IPS-11a (cell line): ENCODE data around the gene NCAM2.

Experiments used
- H3K4me3 ChIP-seq: one replicate; pipeline ENCODE4 v1.5.1; 2013; ENCODE audit warnings: low read depth, low read length, control low read depth

NCAM2 gene

DNA sequence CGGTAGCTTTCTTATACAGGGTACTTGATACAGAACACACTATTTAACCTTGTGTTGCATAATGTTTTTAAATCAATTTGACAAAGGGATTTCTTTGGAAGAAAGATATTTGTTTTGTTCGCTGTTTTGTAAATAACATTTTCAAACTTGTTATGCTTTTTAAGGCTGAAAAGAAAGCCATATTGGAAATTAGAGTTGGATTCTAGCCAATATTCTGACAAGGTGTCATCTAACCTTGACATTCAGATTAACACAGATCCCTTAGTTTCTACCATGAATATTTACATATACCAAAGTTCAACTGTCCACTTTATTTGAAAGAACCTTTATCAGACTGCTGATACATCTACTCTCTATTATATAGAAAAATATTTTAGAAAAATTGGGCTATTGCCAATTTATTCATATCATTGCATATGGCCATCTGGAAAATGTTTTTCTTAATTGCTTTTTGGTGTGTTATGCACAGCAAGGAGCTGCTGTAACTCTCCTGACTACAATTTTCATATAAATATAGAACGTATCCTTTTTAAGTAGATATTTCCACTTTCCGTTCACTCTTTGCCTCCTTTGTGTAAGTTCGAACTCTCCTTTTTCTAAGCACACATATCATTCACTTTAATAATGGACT is 206.3 kb downstream of the NCAM2 start:
- no peak overlapping the region for H3K4me3 ChIP-seq

DNA sequence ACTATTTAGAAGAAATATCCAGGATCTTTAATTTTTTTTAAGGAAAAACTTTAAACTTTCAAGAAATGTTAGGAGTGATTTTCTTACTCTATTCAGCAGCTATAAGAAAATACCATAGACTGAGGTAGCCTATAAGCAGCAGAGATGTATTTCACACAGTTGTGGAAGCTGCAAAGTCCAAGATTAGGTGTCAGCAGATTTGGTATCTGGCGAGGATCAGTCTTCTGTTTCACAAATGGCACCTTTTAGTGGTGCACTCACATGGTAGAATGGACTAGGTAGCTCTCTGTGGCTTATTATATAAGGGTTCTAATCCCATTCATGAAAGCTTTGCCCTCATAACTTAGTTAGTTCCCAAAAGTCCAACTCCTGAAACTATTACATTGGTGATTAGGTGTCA is 207.4 kb downstream of the NCAM2 start:
- no peak overlapping the region for H3K4me3 ChIP-seq

DNA sequence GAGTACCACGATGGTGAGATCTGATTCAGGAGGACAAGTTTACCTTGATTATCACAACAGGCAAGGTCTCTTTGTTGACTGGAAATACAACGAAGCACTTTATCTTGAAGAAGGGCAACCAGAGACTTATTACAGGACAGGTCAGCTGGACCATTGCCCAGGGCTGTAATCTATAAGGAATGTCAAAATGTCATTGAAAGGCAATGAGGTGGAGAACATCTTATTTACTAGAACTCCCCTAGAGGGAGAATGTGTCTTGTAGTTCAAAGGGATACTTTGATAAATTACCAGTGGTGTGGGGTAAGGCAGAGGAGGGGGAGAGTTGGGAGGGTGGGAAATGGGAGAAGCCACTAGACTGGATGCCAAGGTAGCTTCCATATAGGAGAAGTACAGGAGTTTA is 212.3 kb downstream of the NCAM2 start:
- no peak overlapping the region for H3K4me3 ChIP-seq

DNA sequence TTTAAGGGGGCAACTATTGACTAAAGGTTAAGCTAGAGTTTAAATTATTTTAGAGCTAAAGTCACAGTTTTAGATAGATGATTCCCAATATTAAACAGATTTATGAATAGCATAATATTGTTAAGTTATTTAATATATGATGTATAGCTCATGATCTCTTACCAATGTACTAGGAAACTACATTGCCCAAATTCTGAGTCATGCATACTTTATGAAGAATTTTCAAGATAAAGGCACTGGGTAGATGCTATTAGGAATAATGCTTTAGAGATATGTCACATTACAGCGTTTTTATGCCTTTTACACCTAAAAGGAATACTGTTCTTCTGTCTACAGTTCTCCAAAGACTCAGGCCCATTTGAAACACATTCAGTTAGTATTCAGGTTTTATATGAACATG is 215.1 kb downstream of the NCAM2 start:
- H3K4me3 ChIP-seq: no peak overlapping the region

DNA sequence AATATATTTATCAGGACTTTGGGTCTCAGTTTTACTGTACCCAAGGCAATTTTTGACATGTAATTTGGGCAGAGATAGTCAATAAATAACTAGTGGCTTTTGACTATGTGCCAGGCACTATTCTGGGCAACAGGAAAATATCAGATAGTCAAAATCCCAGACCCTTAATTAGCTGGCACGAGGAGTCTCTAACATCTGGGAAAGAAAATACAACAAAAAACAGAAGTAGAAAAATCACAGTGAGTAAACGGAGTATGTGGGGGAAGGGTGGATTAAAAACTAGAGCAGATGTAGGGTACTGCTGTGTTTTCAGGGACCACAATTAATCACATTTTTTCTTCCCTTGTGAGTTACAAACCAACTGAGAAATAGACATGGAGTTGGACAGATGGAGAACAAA is 217.8 kb downstream of the NCAM2 start:
- H3K4me3 ChIP-seq: no peak overlapping the region

DNA sequence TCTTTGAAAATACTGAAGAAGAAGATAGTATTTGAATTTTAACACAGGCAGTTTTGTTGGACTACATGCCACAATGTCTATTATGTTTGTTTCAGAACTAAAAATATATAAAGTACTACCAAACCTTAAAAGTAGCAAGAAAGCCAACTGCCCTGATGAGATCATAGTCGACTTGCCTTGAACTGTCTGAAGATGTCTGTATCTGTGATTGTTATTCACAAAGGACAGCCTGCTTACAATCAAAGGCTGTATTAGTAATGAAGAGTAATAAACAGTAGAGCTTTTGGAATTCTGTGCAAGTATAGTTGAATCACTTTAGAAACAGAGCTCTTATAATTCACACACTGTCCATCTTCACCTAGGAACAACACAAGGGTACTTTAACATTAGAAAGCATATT is 228.3 kb downstream of the NCAM2 start:
- no peak overlapping the region for H3K4me3 ChIP-seq

DNA sequence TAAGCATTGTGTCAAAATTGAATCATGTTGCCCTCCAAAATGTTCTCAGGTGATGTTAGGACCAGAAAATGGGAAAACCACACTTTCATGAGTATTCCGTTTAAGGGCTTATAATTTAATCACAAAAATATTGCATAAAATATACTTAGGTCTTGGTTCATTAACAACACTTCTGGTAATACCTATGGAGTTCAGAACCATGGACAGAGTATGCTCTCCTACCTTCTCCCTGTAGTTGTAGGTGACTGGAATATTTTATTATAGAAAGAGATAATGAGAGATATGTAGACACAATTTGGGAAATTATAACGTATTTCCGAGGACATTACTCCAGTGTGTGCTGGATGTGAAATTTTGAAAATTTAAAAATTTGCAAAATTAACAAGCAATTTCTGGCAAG is 232.5 kb downstream of the NCAM2 start:
- no peak overlapping the region for H3K4me3 ChIP-seq

DNA sequence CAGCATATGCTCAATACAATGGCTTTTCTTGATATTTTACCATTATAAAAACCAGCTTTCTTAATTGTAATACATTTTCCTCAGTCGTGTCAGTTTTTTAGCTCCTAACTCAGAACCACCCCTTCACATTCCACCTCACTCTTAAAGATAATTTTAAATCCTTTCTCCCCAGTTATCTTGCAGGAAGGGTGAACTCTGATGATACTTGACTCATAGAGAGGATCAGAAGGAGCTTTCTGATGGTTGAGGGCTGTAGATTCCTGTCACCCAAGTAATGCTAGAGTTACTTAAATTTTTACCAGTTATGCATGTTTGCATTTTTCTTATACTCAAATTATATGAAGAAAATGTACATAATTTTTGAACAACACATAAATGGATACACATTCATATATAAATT is 233.7 kb downstream of the NCAM2 start:
- no peak overlapping the region for H3K4me3 ChIP-seq

DNA sequence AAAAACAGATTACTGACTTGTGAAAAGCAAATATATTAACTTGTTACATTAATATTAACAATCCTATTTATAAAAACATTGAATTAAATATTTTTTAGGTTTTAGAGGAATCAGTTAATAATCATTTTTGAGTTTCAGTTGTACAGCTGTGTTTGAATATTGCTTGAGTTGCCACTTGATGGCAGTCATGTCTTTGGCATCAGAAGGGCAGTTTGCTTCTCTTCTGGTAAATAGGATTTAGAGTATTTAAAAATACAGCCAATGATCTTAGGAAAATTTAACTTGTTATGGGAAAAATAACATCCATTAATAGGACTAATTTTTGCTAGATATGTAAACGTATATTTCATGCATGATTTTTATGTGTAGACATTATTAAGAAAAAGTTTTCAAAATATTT is 234.1 kb downstream of the NCAM2 start:
- no peak overlapping the region for H3K4me3 ChIP-seq

DNA sequence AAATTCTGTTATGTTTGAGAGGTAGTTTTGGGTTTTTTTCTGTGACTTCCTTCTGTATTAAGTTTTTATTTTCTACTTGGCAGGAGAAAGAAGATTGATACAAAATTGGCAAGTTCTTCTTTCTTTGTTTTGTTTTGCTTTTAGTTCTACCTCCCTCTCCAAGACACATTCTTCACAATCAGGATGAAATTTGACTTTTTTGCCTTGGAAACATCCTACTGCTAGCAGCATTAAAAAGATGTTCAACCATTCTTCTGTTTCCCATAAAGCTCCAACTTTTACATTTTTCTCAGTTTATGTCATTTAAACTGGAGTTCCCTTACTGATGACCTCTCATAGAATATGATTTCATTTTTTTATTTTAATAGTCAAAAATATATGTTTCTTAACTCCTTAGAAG is 234.8 kb downstream of the NCAM2 start:
- H3K4me3 ChIP-seq: no peak overlapping the region

DNA sequence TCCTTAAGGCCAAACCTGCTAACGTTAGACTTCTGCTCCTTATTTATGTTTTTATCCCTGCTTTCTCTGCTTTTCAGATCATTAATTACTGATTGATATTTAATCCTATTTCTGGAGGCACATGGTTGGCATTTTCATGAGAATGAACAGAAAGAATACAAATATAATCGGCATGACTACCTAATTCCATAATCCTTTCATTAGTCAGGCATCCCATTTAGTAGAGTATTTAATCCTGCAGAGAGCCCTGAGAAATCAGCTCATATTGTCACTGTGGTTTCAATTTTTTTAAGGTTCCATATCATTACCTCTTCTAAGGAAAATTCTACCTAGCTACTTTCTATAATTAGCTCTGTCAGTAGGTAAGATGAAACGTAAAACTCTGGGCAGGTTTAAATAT is 238.8 kb downstream of the NCAM2 start:
- no peak overlapping the region for H3K4me3 ChIP-seq

DNA sequence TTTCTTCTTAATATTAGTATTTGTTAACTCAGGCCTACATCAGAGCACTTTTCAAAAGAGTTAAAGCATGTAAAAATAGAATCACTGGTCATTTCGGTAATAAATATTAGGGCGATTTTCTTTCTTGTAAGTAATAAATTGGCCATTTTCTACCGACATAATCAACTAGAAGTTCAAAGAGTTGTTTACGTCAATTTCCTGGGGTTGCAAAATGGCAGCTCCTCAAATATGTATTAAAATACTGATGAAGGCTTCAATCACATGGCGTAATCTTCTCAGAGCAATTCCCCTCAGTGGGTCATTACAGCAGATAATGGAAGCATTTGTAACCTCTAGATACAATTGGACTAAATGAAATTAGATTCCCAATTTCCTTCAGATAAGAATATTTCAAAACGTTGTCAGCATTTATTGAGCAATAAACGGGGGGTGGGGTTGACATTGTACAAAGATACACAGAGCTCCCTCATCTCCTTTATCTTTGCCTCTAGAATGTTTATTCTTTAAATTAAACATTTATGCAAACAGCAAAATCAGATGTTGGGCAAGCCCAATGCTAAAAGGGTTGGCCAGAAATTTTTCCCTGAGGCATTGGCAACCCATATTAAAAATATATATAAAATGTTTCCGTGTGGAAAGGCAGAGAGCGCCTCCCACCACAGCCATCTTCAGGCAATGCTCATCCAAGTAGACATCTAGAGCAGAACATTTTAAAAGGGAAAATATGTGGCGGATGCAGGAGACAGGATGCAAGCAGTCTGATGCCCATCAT is 240.6 kb downstream of the NCAM2 start:
- no peak overlapping the region for H3K4me3 ChIP-seq

DNA sequence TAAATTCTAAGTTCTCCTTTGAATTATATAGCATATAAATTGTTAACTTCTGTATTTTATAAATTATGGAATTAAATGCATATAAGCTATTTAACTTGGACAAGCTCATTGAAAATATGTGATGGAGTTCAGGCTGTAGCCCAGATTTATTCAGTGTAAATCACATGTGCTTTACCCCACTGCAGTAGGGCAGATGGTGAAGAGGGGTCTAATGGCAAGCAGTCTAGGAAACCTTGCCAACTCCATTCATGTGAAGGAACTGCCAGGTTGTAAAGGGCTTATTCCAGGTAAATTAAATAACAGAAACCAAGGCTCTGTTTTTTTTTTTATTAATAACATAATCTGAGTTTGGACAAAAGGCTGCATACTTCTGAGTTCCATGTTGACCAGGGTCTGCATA is 243.2 kb downstream of the NCAM2 start:
- no peak overlapping the region for H3K4me3 ChIP-seq

DNA sequence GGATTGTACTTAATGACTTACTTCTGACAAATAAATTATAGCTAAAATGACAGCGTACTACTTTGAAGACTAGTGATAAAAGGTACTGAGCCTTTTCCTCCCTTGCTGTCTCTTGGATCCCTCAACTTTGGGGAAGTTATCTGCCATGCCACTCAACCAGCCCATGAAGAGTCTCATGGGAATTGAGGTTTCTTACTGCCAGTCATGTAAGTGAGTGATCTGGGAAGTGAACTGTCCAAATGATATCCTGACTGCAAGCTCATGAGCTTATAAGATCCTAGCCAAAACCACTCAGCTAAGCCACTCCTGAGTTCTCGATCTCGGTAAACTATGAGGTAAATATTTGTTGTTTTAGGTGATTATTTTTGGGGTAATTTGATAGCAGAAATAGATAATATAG is 247.8 kb downstream of the NCAM2 start:
- no peak overlapping the region for H3K4me3 ChIP-seq

DNA sequence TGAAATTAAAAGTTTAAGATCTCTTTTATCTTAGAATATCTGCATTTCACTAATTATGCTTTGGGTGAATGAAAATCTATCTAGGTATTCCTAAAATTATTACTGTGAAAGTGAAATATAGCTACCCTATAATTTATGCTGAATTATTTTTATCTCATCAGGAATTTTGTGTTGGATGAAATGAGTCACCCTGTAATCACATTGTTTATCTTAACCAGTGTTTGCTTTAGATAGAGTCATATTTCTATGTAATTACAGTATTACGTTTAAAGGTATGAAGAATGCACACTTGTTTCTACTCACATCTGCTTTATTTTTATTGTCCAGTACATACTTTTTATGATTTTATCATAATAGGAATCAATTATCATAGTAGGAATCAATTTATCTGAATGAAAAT is 249.2 kb downstream of the NCAM2 start:
- H3K4me3 ChIP-seq: no peak overlapping the region

DNA sequence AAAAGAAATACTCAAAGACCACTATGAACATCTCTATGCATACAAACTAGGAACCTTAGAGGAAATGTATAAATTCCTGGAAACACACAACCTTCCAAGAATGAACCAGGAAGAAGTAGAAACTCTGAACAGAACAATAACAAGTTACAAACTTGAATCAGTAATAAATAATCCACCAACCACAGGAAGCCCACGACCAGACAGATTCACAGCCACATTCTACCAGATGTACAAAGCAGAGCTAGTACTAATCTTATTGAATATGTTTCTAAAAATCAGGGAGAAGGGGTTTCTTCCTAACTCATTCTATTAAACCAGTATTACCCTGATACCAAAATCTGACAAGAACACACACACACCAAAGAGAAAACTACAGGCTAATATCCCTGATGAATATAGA is 263.8 kb downstream of the NCAM2 start:
- H3K4me3 ChIP-seq: no peak overlapping the region

DNA sequence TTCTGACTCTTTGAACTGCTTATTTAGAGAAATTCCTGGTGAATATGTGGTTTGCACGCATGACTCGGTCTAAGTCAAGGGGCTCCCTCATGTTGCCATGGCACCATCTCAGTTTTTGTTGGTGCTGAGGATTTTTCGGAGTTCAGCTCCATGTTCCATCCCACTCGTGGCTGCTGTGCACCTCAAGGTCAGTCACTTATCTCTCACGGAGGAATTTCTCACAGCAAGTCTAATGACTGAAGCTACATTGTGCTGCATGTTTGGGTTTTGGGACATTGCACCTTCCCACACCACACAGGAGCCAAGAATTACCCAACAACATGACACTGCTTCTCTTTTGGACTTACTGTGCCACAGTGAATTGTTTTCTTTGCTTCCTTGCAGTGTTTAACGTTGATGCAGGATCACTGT is 269.9 kb downstream of the NCAM2 start:
- H3K4me3 ChIP-seq: no peak overlapping the region

DNA sequence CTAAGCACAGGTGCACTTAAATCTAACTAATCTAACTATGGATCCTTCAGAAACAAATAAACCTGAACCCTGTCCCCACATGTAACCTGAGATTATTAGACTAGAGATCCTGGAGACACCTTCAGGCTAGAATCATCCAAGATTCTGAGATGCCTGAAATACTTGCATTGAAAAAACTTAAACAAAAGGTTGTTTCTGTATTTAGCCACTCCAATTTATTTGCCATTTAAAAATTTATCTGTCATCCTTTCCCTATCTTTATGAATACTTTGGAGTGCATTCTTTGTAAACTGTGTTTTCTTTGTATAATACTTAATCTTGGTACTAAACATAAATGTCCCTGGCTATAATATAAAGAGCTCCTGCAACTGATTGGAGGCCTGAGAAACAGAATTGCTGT is 270.7 kb downstream of the NCAM2 start:
- H3K4me3 ChIP-seq: no peak overlapping the region

DNA sequence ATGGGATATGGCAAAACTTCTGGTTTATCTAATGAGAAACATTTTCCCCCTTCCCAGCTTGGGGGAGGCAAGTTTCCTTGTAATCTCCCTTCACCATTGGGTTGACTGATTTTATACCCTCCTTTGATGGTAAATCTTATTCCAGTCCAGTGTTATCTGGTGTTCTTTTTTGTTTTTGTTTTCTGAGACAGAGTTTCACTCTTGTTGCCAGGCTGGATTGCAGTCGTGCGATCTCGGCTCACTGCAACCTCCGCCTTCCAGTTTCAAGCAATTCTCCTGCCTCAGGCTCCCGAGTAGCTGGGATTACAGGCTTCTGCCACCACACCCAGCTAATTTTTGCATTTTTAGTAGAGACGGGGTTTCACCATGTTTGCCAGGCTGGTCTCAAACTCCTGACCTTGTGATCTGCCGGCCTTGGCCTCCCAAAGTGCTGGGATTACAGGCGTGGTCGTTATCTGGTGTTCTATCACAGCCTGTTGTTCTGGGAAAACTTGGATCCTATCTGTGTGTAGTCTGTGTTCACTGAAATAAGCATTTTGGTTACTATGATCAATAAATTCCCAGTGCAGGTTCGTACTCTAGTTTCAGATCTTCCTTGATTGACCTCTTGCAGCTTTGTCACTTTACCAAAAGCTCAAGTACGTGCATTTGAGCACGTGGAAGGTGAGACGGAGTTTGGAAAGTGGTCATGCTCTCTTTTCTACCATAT is 281.1 kb downstream of the NCAM2 start:
- H3K4me3 ChIP-seq: no peak overlapping the region

DNA sequence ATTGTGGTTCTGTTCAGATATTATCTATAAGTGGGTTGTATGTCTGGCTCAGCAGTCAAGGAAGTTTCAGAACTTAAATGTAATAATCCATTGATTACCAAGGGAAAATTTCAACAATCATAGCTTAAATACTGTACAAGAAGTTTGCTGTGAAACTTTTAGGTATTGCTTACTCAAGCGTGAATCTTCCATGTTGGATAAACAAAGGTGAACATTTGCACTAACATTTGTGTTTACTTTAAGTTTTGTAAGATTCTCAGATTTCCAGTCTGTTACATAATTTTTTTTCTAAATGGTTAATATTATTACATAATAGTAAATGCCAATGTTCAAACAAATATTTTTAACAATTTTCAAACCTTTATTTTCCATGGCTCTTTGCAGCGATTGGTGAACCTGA is 285.6 kb downstream of the NCAM2 start:
- no peak overlapping the region for H3K4me3 ChIP-seq

DNA sequence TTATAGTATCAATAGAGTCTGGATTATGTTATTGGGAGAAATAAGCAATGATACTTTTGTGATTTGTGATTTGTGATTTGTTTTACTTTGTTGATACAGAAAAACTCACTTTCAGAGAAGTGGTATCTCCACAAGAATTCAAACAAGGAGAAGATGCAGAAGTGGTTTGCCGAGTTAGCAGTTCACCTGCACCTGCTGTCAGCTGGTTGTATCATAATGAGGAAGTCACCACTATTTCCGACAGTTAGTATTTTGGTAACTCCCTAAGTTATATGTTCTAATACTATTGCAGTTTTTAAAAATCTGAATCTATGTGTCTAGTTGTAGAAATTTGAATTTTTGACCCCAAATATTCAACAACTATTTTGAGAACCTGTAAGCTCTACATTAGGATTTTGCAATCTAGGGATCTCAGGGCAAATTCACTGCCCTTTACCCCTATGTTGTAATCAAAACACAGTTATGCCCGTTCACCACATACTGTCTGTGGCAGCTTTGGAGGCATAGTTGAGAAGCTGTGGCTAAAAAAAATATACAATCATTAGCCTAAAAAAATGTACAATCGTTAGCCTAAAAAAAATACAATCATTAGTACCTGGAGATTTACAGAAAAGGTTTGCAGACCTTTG is 288.1 kb downstream of the NCAM2 start:
- no peak overlapping the region for H3K4me3 ChIP-seq

DNA sequence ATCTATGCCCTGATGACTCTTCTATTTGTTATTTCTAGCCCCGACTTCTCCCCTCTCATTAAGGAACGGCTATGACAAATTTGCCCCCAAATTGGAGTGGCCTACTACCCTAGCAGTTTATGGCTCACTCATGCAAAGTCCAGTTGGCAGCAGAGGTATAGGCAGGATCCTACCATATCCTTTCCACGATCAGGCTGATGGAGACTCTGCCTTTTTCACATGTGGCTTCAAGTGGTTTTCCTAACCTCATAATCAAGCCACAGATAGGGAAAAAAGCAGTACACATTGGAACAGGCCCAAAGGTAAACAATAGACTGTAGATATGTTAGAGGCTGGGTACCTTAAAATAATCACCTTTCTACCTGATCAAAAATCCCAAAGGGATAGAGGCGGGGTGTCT is 292.5 kb downstream of the NCAM2 start:
- H3K4me3 ChIP-seq: no peak overlapping the region
